IPS DF 6.9 (cell line): ENCODE results near the gene LRRC57.
A peak's percentile ranks its signal among the peaks of the same experiment; 100 is the strongest.
"Not testable (repeated sequence)": the region's sequence is repeated elsewhere in the genome, so short reads cannot be mapped to it uniquely, and the experiment has no call there.

Experiments used
- DNase-seq: peaks from one replicate; pipeline ENCODE4 v3.0.0-alpha.2; 2013; ENCODE audit warnings: low read depth, low spot score
- H3K27ac ChIP-seq: one replicate; pipeline ENCODE4 v1.5.1; 2013; ENCODE audit warnings: low read length, control low read depth
- H3K27me3 ChIP-seq: 2 replicates; pipeline ENCODE4 v1.6.1; 2013; ENCODE audit warnings: mild to moderate bottlenecking, low read length; ENCODE audit not compliant: control insufficient read depth, insufficient read depth
- H3K36me3 ChIP-seq: 2 replicates; pipeline ENCODE4 v1.6.1; 2013; ENCODE audit warnings: low read length; ENCODE audit not compliant: control insufficient read depth, insufficient read depth
- H3K4me1 ChIP-seq: 2 replicates; pipeline ENCODE4 v1.6.1; 2013; ENCODE audit warnings: low read length; ENCODE audit not compliant: control insufficient read depth, insufficient read depth
- H3K4me3 ChIP-seq: 2 replicates; pipeline ENCODE4 v1.5.1; 2013; ENCODE audit warnings: mild to moderate bottlenecking, low read length
- H3K9me3 ChIP-seq: 2 replicates; pipeline ENCODE4 v1.6.1; 2013; ENCODE audit warnings: low read length, inconsistent platforms; ENCODE audit not compliant: control insufficient read depth, insufficient read depth
- WGBS: extraction: QIAGEN DNeasy Blood & Tissue Kit; methylation state at CpG from one replicate; pipeline ENCODE4 v1.1.7; 2013; ENCODE audit warnings: mixed read lengths, missing lambda C conversion rate; ENCODE audit not compliant: insufficient read length, insufficient coverage; 5-methylcytosine and 5-hydroxymethylcytosine counted together

LRRC57 gene

DNA sequence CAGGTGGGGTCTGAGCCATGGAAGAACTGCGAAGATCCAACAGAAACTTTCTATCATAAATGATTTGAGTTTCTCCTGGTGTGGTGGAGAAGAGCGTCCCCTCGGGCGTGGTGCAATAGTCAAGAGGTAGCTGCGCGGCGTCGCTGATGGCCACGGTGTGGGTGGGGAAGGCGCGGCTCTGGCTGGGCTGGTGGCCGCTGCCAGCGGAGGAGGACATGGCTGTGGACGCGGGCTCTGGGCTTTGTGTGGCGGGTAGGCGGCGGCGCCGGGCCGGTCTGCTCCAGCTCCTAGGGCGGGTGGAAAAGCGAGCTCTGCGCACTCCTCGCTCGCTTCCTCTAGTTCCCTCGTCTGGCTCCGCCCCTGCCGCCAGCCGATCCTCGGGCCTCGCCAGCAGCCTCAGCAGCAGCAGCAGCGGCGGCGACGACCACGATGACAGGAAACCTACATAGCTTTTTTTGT is 32.7 kb upstream of the LRRC57 start:
- H3K27me3 ChIP-seq: peaks cover 4% of the 10 kb centered on the region; the same call in 1 of the 2 replicates
- DNase-seq: peak; percentile 63
- no peaks in the 10 kb centered on the region; the same call in 1 of the 2 replicates for H3K4me1 ChIP-seq
- no peak overlapping the region for H3K27ac ChIP-seq
- WGBS: no CpG with 5 or more reads among the region's 37 CpGs
- H3K9me3 ChIP-seq: no peaks in the 10 kb centered on the region
- H3K4me3 ChIP-seq: peak overlapping the region; percentile 53; the same call in 1 of the 2 replicates
- H3K36me3 ChIP-seq: peaks cover 3% of the 10 kb centered on the region; the same call in 1 of the 2 replicates

DNA sequence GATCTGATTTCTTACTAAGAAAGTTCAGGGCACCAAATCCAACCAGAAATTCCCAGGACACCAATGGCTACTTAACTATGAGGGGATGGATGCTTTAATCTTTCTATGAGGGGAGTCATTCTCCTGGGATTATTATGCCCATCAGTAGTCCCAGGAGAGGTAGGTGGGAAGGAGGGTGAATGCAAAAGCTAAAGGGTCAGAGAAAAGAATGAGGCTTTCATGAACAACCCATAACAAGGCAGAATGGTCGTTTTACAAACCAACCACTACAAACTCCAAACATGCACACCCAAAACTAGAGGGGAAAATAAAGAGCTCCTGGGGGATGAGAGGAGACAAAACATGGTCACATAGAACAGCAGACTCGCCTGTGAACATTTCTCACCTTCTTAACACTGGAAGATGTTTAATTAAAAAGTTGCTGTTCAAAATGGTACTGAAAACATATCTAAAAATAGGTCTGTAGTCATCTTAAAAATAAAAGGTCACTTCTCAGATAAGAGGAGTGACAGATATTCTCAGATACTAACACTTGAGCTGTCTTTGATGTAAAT is 30.5 kb upstream of the LRRC57 start:
- no CpG with 5 or more reads among the region's 2 CpGs for WGBS

DNA sequence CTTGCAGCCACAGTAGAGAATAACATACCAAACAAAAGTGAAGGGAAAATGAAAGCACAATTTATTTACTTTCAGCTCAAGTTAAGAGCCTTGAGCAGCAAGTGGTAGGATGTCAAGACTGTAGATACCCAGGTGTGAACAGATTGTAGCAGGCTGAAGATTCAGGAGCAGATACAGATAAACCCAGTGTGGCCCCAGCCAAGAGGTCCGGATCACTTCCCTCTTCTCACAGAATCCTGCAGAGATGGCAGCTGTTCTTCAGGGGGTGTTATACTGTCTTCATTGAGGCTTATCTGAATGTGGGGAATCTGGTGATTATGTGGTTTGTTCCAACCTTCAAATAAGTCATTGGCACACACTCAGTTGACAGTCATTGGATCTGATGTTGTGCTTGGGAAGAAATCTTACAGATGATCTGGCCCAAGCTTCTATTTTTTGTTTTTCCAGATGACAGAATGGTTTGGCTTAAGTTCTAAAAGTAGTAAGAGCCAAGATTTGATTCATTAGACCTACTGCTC is 29.0 kb upstream of the LRRC57 start:
- Histone ChIP-seq H3K36me3 (no peaks in the 10 kb centered on the region), H3K27ac (no peak overlapping the region), H3K9me3 (no peaks in the 10 kb centered on the region), H3K27me3 (peaks cover 5% of the 10 kb centered on the region; the same call in 1 of the 2 replicates), H3K4me3 (no peak overlapping the region), H3K4me1 (no peaks in the 10 kb centered on the region)
- no CpG with 5 or more reads among the region's 1 CpG for WGBS
- no peak for DNase-seq

More for the DNA sequence above, 30.5 kb upstream of the LRRC57 start:
- Histone ChIP-seq H3K36me3 (no peaks in the 10 kb centered on the region), H3K27ac (no peak overlapping the region), H3K9me3 (no peaks in the 10 kb centered on the region), H3K4me1 (no peaks in the 10 kb centered on the region; the same call in 1 of the 2 replicates), H3K27me3 (peaks cover 5% of the 10 kb centered on the region; the same call in 1 of the 2 replicates), H3K4me3 (no peak overlapping the region)
- no peak for DNase-seq

- Histone ChIP-seq H3K36me3 (no peaks in the 10 kb centered on the region), H3K27me3 (peaks cover 5% of the 10 kb centered on the region; the same call in 1 of the 2 replicates), H3K9me3 (no peaks in the 10 kb centered on the region), H3K27ac (no peak overlapping the region), H3K4me1 (no peaks in the 10 kb centered on the region), H3K4me3 (no peak overlapping the region)
- DNase-seq: no peak
- no CpG with 5 or more reads among the region's 1 CpG for WGBS
These were observed 28.2 kb upstream of the LRRC57 start for GRCh38 chr15:42576776-42577175.

DNA sequence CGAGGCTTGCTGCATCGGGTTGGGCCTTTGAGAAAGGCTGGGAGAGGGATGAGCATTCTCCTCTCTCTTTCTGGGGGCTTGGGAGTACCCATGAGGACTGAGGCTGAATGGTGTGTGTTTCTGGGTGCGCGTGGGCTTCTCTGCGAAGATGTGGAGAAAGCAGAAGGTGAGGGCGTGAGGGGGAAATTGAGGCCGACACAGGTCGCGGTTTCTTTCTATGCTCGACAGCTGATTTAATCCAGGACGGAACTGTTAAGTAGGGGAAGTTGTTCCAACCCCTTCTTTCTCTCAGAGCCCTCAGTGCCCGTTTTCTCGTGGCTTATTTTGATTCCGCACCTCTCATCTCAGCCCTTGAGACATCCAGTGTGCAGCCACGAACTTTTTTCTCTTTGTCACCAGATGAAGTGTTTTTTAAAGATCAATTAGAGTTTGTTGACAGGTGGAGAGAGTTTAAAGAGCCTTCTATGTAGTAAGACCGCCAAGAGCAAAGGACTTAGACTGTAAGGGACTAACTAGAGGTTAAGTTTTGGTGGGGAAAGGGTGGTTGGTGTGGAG is 27.5 kb upstream of the LRRC57 start:
- Histone ChIP-seq H3K4me1 (no peaks in the 10 kb centered on the region), H3K36me3 (no peaks in the 10 kb centered on the region), H3K27me3 (peaks cover 5% of the 10 kb centered on the region; the same call in 1 of the 2 replicates), H3K4me3 (peak overlapping the region; percentile 62; the same call in 1 of the 2 replicates), H3K9me3 (no peaks in the 10 kb centered on the region), H3K27ac (no peak overlapping the region)
- no CpG with 5 or more reads among the region's 16 CpGs for WGBS
- DNase-seq: no peak

GRCh38 chr15:42575188-42576039 is 26.8 kb upstream of the LRRC57 start, which contains the start of gene STARD9:
TSS of gene STARD9 (plus strand) at chr15:42575606. CDS start at chr15:42575716, 110 bp downstream.
- no peaks in the 10 kb centered on the region for H3K9me3 ChIP-seq

GRCh38 chr15:42558739-42559138 is 10.1 kb upstream of the LRRC57 start:
- H3K27me3 ChIP-seq: no peaks in the 10 kb centered on the region
- H3K27ac ChIP-seq: no peak overlapping the region
- H3K9me3 ChIP-seq: no peaks in the 10 kb centered on the region
- no CpG with 5 or more reads among the region's 3 CpGs for WGBS
- no peak for DNase-seq
- H3K4me1 ChIP-seq: no peaks in the 10 kb centered on the region
- H3K36me3 ChIP-seq: peaks cover 4% of the 10 kb centered on the region; the same call in 1 of the 2 replicates
- H3K4me3 ChIP-seq: no peak overlapping the region

More at GRCh38 chr15:42575188-42576039, 26.8 kb upstream of the LRRC57 start, which contains the start of gene STARD9:
- no CpG with 5 or more reads among the region's 95 CpGs for WGBS
- Histone ChIP-seq H3K27me3 (peaks cover 5% of the 10 kb centered on the region; the same call in 1 of the 2 replicates), H3K27ac (no peak within 1 kb of the TSS), H3K4me1 (no peaks in the 10 kb centered on the region), H3K36me3 (no peaks in the 10 kb centered on the region), H3K4me3 (peak within 1 kb of the TSS; percentile 62; the same call in 1 of the 2 replicates)
- DNase-seq: peak; percentile 95

DNA sequence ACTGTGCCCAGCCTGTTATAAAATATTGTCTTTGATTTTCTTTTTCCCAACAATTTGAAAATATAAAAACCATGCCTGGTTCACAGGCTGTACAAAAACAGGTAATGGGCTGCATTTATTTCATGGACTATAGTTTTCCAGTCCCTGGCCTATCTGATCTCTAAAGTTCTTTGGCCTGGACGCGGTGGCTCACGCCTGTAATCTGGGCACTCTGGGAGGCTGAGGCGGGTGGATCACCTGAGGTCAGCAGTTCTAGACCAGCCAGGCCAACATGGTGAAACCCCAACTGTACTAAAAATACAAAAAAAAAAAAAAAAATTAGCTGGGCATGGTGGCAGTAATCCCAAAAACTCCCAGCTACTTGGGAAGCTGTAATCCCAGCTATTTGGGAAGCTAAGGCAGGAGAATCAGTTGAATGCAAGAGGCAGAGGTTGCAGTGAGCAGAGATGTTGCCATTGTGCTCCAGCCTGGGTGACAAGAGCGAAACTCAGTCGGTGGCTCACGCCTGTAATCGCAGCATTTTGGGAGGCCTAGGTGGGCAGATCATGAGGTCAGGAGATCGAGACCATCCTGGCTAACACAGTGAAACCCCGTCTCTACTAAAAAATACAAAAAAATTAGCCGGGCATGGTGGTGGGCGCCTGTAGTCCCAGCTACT is 8.1 kb upstream of the LRRC57 start:
- DNase-seq, H3K27ac ChIP-seq, H3K4me3 ChIP-seq, H3K9me3 ChIP-seq, H3K4me1 ChIP-seq, H3K27me3 ChIP-seq, H3K36me3 ChIP-seq: not testable (repeated sequence)
- no CpG with 5 or more reads among the region's 12 CpGs for WGBS

- no peak for DNase-seq
- no peaks in the 10 kb centered on the region for H3K4me1 ChIP-seq
- no peaks in the 10 kb centered on the region for H3K9me3 ChIP-seq
- 0 out of 2 replicates have a peak, but pooled peaks cover 1% of the 10 kb centered on the region for H3K36me3 ChIP-seq
- no peak overlapping the region for H3K27ac ChIP-seq
- H3K4me3 ChIP-seq: no peak overlapping the region
- no peaks in the 10 kb centered on the region for H3K27me3 ChIP-seq
- no CpG with 5 or more reads among the region's 1 CpG for WGBS
These were observed 5.0 kb upstream of the LRRC57 start for GRCh38 chr15:42553554-42553953.
